ENCODE data around the gene KCNJ16. TPM values are rescaled to one million over a fixed set of nuclear protein-coding genes. Genes with fewer than 3 reads are reported as not detected.

Gene KCNJ16
- total RNA-seq, 2 experiments from 2014 or later, result not detected

DNA sequence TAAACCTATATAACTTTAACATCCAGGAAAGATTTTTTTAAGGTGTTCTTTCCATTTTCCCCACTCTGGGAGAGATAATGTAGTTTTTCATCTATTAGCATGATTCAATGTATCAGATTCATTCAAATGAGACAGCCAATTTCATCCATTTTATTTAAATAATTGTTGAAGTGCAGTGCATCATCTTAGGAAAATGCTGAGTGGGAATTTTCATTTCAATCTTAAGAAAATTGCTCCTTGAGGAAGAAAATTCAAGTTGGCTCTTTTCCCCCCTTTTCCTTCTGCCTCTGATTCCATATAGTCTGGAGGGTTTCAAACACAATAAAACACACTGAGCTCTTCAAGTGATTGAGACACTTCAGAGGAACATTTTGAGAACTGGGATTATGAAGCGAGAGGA is 3.4 kb upstream of the KCNJ16 start:
- ATAC-seq, result no peak
- CTCF ChIA-PET, result no interaction called here
- no peak for DNase-seq
- H3K4me1 Mint-ChIP-seq (ENCODE audit: low read depth), result no peaks in the 10 kb centered on the region
- H3K4me3 Mint-ChIP-seq, result no peak overlapping the region
- no peaks in the 10 kb centered on the region for H3K36me3 Mint-ChIP-seq (ENCODE audit: low read depth)
- no peak overlapping the region for H3K27ac Mint-ChIP-seq
- H3K9me3 Mint-ChIP-seq (ENCODE audit: insufficient read depth), result no peaks in the 10 kb centered on the region
- H3K27me3 Mint-ChIP-seq (ENCODE audit: low read depth), result peaks cover 5% of the 10 kb centered on the region
- POLR2A ChIA-PET, result no interaction called here

DNA sequence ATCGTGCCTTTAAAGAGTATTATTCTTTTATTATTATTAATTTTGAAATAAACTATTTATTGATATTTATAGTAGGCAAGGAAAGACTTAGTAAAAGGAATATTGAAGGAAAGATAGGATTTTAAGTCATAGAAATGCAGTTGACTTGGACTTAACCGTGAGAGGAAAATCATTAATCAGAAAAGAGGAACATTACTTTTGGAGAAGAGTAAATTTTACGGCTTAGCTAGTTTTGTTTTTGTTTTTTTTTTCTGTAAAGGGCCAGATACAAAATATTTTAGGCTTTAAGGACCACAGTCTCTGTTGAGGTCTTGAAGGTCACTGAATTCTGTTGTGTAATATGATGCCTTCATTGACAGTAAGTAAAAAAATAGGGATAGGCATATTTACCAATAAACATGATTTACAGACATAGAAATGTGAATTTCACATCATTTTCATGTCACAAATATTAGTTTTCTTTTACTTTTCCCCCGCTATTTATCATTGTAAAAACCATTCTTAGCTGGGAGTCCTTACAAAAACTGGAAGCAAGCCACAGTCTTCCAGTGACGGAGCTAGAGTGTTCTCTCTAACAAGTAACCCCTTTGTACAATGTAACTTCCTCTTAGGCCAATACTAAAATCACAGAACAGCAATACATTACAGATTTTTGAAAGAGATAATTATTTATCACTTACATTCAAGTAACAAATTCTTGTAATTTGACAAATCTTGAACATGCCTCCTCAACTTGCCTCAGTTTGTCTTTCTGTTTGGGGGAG is 2.3 kb upstream of the KCNJ16 start:
- Mint-ChIP-seq H3K9me3 (ENCODE audit: insufficient read depth) (no peaks in the 10 kb centered on the region), H3K27ac (no peak overlapping the region), H3K4me1 (ENCODE audit: low read depth) (no peaks in the 10 kb centered on the region), H3K27me3 (ENCODE audit: low read depth) (peaks cover 5% of the 10 kb centered on the region), H3K4me3 (no peak overlapping the region), H3K36me3 (ENCODE audit: low read depth) (no peaks in the 10 kb centered on the region)
- DNase-seq (no peak), ATAC-seq (no peak)
- POLR2A ChIA-PET, result no interaction called here
- CTCF ChIA-PET, result no interaction called here

DNA sequence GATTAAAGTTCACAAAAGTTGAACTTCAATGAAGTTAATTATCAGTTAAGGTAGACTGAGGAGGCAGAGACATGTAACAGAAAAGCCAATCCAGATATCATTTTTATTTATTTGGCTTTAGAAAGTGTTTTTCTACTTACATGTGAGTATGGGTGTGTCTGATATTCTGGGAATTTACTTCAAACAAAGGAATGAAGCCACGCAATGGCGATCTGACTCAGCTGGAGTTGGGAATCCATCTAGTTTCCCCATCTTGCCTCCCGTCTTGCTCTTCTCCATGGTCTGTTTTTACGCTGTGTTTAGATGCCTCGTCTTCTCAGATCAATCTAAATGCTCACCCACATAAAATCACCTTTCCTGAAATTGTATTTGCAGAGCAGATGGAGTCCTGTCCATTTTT is 1.7 kb upstream of the KCNJ16 start:
- Mint-ChIP-seq H3K4me3 (no peak overlapping the region), H3K27me3 (ENCODE audit: low read depth) (peaks cover 4% of the 10 kb centered on the region), H3K4me1 (ENCODE audit: low read depth) (no peaks in the 10 kb centered on the region), H3K36me3 (ENCODE audit: low read depth) (no peaks in the 10 kb centered on the region), H3K27ac (no peak overlapping the region), H3K9me3 (ENCODE audit: insufficient read depth) (no peaks in the 10 kb centered on the region)
- ChIA-PET CTCF (no interaction called here), POLR2A (no interaction called here)
- DNase-seq (no peak), ATAC-seq (no peak)

DNA sequence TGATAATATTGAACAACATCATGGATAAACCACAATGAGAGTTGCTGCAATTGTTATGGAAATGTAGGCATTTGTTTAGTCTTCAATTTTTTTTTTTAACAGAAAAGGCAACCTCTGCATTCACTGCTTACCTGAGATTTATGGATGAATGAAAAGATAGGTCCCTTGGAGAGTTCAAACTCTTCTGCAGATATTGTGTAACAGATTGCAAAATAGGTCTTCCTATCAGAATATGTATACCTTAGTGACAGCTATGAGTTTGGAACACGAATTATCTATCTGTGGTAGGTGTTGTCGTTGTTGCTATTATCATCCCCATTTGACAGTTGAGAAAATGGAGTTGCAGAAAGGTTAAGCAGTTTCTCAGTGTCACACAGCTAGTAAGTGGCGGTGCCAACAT is 1.2 kb upstream of the KCNJ16 start:
- no peaks in the 10 kb centered on the region for H3K4me1 Mint-ChIP-seq (ENCODE audit: low read depth)
- CTCF ChIA-PET, result no interaction called here

DNA sequence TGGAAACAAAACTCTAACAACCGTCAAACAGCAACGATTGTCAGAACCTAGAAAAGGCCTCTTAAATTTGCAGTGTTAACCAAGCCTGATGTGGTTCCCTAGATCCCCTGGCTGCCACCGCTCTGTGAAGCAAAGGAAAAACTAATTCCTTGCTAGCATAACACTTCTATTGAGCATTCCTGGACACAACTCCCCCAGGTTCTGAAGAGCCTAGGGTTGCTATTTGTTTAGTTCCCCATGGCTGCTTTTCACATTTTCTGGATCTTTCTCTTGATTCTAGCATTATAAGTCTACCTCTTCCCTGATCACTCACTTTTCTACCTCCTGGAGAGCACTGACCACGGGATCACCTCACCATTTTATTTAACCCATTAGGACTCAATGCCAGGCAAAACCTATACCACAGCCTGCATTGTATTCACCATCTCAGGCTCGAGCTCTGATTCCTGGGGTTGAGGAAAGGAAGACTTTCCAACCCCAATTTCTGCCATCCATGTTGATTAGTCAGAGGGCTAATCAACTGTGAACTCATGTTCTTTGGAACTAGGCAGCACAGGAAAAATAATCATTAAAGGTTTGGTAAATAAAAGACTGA is 692 bp upstream of the KCNJ16 start:
- Mint-ChIP-seq H3K4me3 (no peak overlapping the region), H3K4me1 (ENCODE audit: low read depth) (no peaks in the 10 kb centered on the region)
- CTCF ChIA-PET, result no interaction called here

More for the DNA sequence above, 1.2 kb upstream of the KCNJ16 start:
- peaks cover 3% of the 10 kb centered on the region for H3K27me3 Mint-ChIP-seq (ENCODE audit: low read depth)
- no peak overlapping the region for H3K27ac Mint-ChIP-seq
- no peak for DNase-seq
- no peak overlapping the region for H3K4me3 Mint-ChIP-seq
- POLR2A ChIA-PET, result no interaction called here
- H3K36me3 Mint-ChIP-seq (ENCODE audit: low read depth), result no peaks in the 10 kb centered on the region
- ATAC-seq, result no peak
- H3K9me3 Mint-ChIP-seq (ENCODE audit: insufficient read depth), result no peaks in the 10 kb centered on the region

DNA sequence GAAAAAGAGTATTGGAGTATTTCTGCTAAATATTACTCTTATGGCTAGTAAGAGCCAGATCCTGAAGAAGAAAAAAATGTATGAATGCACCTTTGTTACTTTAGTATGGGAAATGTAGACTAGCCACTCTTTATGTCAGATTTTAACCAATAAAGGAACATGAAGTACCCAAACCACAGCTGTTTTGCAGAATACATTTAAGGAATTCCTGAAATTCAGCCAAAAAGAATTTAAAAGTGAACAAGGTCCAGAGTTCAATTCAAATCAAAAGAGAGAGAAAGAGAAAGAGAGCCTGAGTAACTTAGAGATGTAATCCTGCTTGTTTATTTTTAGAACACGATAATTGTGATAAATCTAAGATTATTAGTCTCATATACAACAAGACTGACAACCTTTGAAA is 1.2 kb downstream of the KCNJ16 start:
- CTCF ChIA-PET, result no interaction called here
- DNase-seq, result no peak
- H3K9me3 Mint-ChIP-seq (ENCODE audit: insufficient read depth), result no peaks in the 10 kb centered on the region

More for the DNA sequence above, 692 bp upstream of the KCNJ16 start:
- POLR2A ChIA-PET, result no interaction called here
- Mint-ChIP-seq H3K27me3 (ENCODE audit: low read depth) (peaks cover 3% of the 10 kb centered on the region), H3K9me3 (ENCODE audit: insufficient read depth) (no peaks in the 10 kb centered on the region), H3K27ac (no peak overlapping the region), H3K36me3 (ENCODE audit: low read depth) (no peaks in the 10 kb centered on the region)
- no peak for DNase-seq
- no peak for ATAC-seq

DNA sequence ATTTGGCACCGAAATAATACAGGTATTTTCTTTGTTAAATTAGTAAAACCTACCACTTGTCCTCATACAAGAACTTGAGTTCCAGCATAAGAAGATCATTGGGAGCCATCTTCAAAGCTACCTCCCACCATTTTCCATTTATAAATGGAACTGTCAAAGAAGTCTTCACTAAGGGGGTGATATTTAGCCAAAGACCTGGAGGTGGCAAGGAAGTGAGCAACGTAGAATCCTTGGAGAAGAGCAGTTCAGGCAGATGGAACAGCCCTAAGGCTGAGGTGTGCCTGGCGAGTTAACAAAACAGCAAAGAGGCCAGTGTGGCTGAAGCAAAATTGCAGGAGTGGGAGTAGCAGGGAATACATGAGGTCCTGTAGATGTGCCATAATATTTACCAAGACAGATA is 1.8 kb downstream of the KCNJ16 start:
- Mint-ChIP-seq H3K9me3 (ENCODE audit: insufficient read depth) (no peaks in the 10 kb centered on the region), H3K36me3 (ENCODE audit: low read depth) (no peaks in the 10 kb centered on the region), H3K27me3 (ENCODE audit: low read depth) (peaks cover 2% of the 10 kb centered on the region), H3K4me3 (no peak overlapping the region), H3K4me1 (ENCODE audit: low read depth) (no peaks in the 10 kb centered on the region), H3K27ac (no peak overlapping the region)
- CTCF ChIA-PET, result no interaction called here
- ATAC-seq (no peak), DNase-seq (no peak)
- POLR2A ChIA-PET, result no interaction called here

More for the DNA sequence above, 1.2 kb downstream of the KCNJ16 start:
- no peaks in the 10 kb centered on the region for H3K4me1 Mint-ChIP-seq (ENCODE audit: low read depth)
- H3K27me3 Mint-ChIP-seq (ENCODE audit: low read depth), result peaks cover 3% of the 10 kb centered on the region
- H3K4me3 Mint-ChIP-seq, result no peak overlapping the region
- ATAC-seq, result no peak
- H3K27ac Mint-ChIP-seq, result no peak overlapping the region
- H3K36me3 Mint-ChIP-seq (ENCODE audit: low read depth), result no peaks in the 10 kb centered on the region
- POLR2A ChIA-PET, result interaction anchor here (0.5 kb wide), 1 partner anchor 1032 kb away, joined by 3 read pairs; no protein-coding TSS in a partner anchor

DNA sequence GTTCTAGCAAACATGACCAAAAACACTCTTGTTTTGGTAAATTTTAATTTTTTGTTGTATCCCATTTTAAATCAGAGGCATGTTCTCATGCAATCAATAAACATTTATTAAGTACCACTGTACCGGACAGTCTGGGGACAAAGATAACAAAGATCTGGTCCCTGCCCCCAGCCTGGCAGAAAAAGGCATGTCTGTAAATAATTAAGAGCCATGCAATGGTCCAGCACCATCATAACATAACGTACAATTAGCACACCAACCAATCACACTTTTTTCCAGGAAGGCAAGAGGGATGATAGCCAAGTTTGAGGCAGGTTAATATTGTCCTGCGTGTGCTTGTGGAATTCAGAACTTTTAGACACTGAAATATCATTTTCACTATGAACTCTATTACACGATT is 3.5 kb downstream of the KCNJ16 start:
- POLR2A ChIA-PET, result no interaction called here
- no peak for DNase-seq
- CTCF ChIA-PET, result no interaction called here
- no peak for ATAC-seq
- Mint-ChIP-seq H3K27me3 (ENCODE audit: low read depth) (no peaks in the 10 kb centered on the region), H3K4me3 (no peak overlapping the region), H3K27ac (no peak overlapping the region), H3K4me1 (ENCODE audit: low read depth) (no peaks in the 10 kb centered on the region), H3K36me3 (ENCODE audit: low read depth) (no peaks in the 10 kb centered on the region), H3K9me3 (ENCODE audit: insufficient read depth) (no peaks in the 10 kb centered on the region)

DNA sequence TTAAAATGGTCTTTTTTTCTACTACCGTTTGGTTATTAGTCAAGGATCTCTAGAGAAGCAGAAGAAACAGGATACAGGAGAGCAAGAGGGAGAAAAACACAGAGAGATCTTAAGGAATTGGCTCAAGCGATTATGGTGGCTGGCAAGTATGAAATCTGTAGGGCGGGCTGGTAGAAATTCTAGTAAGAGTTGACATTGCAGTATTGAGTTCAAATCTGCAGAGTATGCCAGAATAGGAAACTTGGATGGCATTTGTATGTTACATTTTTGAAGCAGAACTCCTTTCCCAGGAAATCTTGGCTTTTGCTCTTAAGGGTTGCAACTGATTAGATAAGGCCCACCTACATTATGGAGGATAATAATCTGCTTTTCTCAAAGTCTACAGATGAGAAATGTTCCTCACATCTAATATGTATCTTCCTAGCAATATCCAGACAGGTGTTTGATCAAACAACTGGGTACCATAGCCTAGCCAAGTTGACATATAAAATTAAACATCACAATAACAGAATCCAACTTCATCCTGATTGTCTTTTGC is 4.0 kb downstream of the KCNJ16 start:
- H3K9me3 Mint-ChIP-seq (ENCODE audit: insufficient read depth), result no peaks in the 10 kb centered on the region
- no peaks in the 10 kb centered on the region for H3K27me3 Mint-ChIP-seq (ENCODE audit: low read depth)
- ATAC-seq, result no peak

DNA sequence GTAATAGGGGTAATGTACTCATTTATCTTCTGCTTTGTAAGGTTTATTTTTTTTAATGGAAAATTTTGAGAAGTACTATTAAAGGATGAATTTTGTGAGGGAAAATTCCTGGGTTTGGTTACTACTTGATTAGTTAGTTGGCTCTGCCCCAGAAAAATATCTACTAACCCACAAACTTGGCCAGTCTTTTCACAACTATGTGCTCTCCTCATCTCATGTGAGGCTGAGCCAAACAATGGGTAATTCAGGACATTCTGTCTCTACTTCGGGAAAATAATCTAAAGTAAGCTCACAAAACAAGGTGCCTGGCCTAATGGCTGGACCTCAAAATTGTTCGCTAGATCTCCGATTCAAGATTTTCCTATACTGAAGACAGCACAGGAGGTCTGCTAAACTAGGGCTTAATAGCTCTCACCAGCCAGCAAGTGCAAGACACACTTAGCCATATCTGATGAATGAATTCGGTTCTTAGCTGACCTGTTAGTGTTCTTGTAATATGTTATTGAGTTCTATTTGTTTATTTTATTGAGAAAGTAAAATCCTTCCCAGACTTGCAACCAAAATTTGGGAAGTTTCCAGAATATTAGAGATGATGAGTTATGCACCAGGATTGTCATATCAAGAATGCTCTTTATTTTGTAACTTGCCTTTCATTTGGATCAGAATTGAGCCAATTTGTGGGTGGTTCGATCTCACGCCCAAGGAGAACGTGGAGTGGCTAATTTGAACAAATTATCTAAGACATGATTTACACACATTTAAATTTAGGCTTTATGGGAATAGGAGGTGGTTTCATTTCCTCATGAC is 5.7 kb downstream of the KCNJ16 start:
- no peak for ATAC-seq
- ChIA-PET POLR2A (no interaction called here), CTCF (no interaction called here)
- no peaks in the 10 kb centered on the region for H3K4me1 Mint-ChIP-seq (ENCODE audit: low read depth)
- H3K4me3 Mint-ChIP-seq, result no peak overlapping the region
- no peaks in the 10 kb centered on the region for H3K27me3 Mint-ChIP-seq (ENCODE audit: low read depth)
- H3K9me3 Mint-ChIP-seq (ENCODE audit: insufficient read depth), result no peaks in the 10 kb centered on the region
- no peaks in the 10 kb centered on the region for H3K36me3 Mint-ChIP-seq (ENCODE audit: low read depth)
- no peak for DNase-seq
- no peak overlapping the region for H3K27ac Mint-ChIP-seq

More for the DNA sequence above, 4.0 kb downstream of the KCNJ16 start:
- no peak for DNase-seq
- H3K36me3 Mint-ChIP-seq (ENCODE audit: low read depth), result no peaks in the 10 kb centered on the region
- H3K27ac Mint-ChIP-seq, result no peak overlapping the region
- H3K4me3 Mint-ChIP-seq, result no peak overlapping the region
- no peaks in the 10 kb centered on the region for H3K4me1 Mint-ChIP-seq (ENCODE audit: low read depth)
- CTCF ChIA-PET, result no interaction called here
- POLR2A ChIA-PET, result no interaction called here

DNA sequence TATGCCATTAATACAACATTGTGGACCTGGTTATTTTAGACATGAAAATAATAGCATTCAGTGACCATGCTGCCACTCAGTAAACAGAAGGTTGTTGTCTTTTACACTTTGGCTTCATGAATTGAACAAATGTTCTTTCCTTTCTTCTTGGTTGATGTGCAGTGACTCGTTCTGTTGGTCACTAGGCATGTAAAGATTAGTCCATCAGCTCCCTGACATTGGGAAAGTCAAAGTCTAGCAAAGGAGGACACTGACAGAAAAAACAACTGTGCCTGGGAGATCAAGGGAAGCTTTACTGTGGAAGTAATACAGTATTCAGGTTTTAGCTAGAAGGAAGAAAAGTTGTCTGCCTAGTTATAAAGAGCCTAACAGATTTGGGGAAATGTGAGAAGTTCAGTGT is 6.9 kb downstream of the KCNJ16 start:
- Mint-ChIP-seq H3K27ac (no peak overlapping the region), H3K36me3 (ENCODE audit: low read depth) (no peaks in the 10 kb centered on the region), H3K9me3 (ENCODE audit: insufficient read depth) (no peaks in the 10 kb centered on the region), H3K4me1 (ENCODE audit: low read depth) (no peaks in the 10 kb centered on the region), H3K4me3 (no peak overlapping the region), H3K27me3 (ENCODE audit: low read depth) (no peaks in the 10 kb centered on the region)
- ChIA-PET POLR2A (no interaction called here), CTCF (no interaction called here)
- ATAC-seq (no peak), DNase-seq (no peak)

DNA sequence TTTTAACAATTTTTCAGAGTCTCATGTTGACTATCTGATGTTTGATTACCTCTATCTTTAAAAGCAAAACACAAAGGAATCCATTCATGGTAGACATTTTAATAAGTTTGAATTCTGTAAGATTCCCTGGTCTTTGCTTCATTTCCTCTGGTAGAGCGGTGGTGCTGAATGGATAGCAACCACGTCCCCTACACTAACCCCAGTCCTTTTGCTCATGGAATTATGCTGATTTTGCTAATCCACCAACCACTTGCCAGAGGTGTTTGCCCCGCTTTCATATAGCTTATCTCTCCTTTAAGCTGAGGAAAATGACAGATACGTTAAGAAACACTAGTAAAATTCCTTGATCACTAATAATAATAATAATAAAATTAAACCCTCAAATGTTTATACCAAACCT is 9.5 kb downstream of the KCNJ16 start:
- H3K27me3 Mint-ChIP-seq (ENCODE audit: low read depth), result no peaks in the 10 kb centered on the region
- ChIA-PET CTCF (no interaction called here), POLR2A (no interaction called here)
- H3K9me3 Mint-ChIP-seq (ENCODE audit: insufficient read depth), result no peaks in the 10 kb centered on the region
- H3K4me1 Mint-ChIP-seq (ENCODE audit: low read depth), result no peaks in the 10 kb centered on the region
- H3K4me3 Mint-ChIP-seq, result no peak overlapping the region
- ATAC-seq (no peak), DNase-seq (no peak)
- H3K36me3 Mint-ChIP-seq (ENCODE audit: low read depth), result no peaks in the 10 kb centered on the region
- no peak overlapping the region for H3K27ac Mint-ChIP-seq
